WTC11 (cell line): Measurements from ENCODE around the gene SLC25A44.

Experiments
- MAX ChIP-seq: sonication (generic); formaldehyde crosslinking; IDR thresholded peaks from 2 replicates; pipeline ENCODE4 v1.8.0; 2022; ENCODE audit warnings: mild to moderate bottlenecking, missing genetic modification reagents
- NFE2L1 ChIP-seq: sonication (generic); formaldehyde crosslinking; IDR thresholded peaks from 2 replicates; pipeline ENCODE4 v1.8.1; 2023; ENCODE audit warnings: missing genetic modification reagents

DNA sequence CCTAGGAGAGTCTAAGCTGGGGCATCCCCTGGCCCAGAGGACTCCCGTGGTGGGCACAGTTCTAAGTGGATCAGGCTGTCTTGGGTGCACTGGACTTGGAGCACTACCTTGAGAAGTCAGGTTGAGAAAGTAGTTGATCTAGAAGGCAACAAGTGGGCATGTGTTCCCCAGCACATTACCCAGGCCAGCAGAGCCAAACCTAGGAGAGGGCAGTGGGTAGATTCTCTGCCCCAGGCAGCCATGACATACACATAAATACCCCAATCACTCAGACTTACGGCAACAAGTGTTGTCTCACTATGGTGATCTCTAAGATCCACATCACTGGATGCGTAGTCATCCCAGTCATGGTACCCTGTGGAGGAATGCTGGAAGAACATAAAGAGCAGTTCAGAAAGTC lies 17.3 kb downstream of the SLC25A44 start:
- TF ChIP-seq NFE2L1 (no peak), MAX (CRISPR knock-in tag) (no peak)
